GM21825 (cell line): ENCODE data around the gene ARHGAP6.
"Not testable (repeated sequence)": the region's sequence is repeated elsewhere in the genome, so short reads cannot be mapped to it uniquely, and the experiment has no call there.

ENCODE experiments used
- ATAC-seq: cut with Tn5 transposase; IDR thresholded peaks from one replicate; pipeline ENCODE4 v1.9.1; 2021; ENCODE audit warnings: mild to moderate bottlenecking, moderate library complexity; ENCODE audit not compliant: unreplicated experiment

The ARHGAP6 gene

DNA sequence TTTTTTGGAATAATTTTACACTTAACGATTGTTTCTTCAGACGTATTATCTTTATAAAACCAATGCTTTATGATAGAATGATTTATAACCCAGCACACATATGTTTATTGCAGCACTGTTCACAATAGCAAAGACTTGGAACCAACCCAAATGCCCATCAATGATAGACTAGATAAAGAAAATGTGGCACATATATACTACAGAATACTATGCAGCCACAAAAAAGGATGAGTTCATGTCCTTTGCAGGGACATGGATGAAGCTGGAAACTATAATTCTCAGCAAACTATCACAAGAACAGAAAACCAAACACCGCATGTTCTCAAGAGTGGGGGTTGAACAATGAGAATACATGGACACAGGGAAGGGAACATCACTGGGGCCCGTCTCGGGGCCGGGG lies 542.6 kb downstream of the ARHGAP6 start:
- not testable (repeated sequence) for ATAC-seq

DNA sequence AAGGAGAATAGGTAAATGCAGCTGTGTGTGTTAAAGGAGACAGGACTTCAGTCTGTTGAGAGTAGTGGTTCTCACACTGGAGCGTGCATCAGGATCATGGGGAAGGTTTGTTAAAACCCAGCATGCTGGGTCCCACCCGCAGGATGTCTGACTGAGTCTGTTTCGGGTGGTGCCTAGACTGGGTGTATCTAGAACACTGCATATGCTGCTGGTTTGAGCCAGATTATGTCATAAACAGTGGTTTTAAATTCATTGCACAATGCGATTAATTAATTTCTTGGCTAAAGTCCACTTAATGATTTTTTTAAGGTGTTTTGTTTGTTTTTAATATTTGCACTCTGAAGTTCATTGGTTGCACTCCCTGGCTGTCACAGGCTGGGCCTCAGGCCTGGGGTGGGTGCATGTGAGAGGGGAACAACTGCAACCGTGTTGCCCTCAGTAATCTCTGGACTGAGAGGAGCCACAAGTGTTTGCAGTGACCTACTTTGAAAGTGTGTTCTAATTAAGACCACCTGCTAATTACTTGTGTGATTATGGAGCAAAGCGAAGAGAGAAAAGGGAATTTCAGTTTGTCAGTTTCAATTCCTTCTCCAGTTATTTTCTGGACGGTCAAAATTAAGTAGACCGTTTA lies 546.3 kb downstream of the ARHGAP6 start:
- no peak for ATAC-seq

DNA sequence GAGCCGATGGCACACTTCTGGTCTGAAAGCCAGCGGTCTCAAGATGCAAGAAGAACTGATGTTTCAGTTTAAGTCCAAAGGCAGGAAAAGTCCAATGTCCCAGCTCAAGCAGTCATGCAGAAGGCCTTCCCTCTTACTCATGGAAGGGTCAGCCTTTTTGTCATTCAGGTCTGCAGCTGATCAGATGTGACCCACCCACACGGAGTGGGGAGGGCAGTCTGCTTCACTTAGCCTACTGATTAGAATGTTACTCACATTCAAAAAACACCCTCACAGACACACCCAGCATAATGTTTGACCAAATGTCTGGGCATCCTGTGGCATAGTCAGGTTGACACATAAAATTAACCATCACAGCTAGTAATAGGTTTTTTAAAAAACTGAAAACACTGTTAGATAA lies 548.0 kb downstream of the ARHGAP6 start:
- ATAC-seq: no peak

DNA sequence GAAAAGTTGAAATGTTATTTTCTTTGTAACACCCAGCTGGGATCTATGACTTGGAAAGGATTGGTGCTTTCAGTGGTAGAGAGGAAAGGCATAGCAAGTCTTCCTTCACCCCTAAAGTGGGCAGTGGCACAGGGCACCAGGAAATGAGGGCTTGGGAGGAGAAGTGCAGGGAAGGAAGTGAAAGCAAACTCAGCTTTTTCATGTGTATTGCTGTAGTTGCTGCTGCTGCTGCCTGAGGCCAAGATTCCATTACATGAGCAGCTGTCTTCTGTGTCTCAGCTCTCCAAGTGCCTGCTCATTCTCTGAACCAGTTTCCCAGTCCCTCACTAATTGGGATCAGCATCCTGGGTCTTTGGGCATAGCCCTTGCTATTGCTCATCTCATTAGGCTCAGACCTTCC lies 552.0 kb downstream of the ARHGAP6 start:
- no peak for ATAC-seq

DNA sequence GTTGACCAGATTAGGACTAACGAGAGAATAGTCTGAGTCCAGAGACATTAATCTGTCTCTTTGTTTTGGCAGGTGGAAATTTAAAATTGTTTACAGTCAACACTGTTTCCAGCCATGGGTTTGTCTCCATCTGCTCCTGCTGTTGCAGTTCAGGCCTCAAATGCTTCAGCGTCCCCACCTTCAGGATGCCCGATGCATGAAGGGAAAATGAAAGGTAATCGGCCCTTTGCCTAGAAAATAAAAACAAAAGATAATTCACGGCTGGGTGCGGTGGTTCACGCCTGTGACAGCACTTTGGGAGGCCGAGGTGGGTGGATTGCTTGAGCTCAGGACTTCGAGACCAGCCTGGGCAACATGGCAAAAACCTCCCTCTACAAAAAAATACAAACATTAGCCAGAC lies 553.8 kb downstream of the ARHGAP6 start:
- ATAC-seq: no peak

DNA sequence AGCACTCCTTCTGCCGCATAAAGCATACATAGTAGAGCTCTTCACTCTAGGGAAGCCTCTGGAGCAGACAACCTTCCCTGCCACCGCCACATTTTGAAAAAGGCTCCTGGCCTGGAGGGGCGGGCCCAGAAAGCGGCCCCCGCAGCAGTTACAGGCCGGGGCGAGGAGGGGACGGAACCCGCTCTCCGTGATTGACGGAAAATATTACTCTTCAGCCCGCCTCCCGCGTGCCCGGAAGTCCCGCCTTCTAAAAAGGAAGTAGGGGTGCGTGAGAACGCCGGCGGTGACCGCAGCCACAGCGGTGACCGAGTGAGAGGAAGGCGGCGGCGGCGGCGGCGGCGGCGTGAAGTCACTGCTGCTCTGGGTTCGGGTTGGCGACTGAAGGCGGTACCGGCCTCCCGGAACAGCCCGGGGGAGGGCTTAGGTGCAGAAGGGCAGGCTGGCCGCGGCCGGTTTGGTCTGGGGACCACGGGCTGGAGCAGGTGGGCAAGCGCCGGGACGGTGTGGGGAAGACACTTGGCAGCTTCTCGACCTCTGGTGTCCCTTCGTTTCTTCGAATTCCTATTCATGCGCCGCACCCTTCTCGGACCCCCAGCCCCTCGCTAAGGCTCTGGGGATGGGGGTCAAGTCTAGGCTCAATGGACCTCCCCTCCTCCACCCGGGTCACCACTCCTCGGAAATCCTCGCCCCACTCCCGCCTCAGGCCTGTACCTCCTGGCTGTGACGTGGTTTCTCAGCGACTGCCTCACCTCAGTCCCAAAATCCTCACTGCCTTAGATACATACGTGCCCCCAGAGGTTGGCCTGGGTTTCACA lies 554.5 kb downstream of the ARHGAP6 start, which contains the start of gene HCCS:
Gene HCCS (plus strand): TSS at position 296 of the 815 bp plus-strand sequence. CDS start 729 bp downstream, outside the sequence.
- ATAC-seq: peak; percentile 95

DNA sequence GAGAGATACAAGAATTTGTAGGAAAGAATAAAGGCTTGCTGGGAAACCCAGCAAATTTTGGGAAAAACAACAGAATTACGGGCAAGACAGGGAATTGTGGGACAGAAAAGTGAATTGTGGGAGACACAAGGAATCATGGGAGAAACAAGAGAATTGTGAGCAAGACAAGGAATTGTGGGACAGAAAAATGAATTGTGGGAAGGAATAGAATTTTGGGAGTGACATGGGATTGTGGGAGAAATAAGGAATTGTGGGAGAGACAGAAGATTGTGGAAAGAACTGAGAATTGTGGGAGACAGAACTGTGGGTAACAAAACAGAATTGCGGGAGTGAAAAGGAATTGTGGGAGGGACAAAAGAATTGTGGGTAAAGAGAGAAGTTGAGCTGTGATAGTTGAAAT lies 555.8 kb downstream of the ARHGAP6 start:
- no peak for ATAC-seq

DNA sequence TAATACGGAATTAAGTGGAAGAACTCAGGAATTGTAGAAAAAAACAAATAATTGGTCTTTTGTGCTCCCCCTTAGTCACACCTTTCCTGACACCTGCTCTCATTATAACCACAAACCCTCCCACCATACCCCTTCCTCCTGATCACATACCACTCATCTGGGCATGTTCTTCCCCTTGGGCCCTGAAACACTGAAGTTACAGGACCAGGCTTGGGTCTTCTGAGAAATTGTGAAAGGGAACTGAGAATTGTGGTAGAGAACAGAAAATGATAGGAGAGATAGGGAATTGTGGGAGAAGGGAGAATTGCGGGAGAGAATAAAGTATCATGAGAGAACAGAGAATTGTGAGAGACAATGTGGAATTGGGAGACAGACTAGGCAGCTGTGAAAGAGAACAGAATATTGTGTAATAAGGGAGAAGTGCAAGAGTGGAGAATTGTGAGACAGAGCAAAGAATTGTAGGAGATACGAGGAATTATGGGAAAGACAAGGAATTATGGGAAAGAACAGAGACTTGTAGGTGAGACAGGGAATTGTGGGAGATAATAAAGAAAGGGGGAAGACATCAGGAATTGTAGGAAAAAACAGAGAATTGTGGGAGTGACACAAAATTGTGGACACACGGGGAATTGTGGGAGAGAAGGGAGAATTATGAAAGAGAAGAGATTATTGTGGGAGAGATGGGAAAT lies 557.3 kb downstream of the ARHGAP6 start:
- ATAC-seq: no peak

DNA sequence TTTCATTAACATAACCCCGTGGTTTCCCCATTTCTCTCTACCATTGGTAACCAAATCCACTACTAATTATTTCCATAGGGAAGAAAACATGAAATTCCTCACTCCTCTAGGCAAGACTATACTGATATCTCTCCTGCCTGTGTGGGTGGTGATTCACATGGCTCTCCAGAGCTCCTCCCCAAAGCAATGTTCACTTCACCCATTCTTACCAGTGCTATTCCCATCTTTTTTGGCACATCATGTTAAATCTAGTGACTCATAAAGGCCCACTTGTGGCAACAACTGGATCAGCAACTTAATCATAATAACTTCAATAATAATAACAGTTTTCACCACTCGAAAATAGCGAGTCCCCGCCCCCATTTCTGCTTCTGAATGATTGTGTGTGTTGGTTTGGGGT lies 560.6 kb downstream of the ARHGAP6 start:
- ATAC-seq: no peak

DNA sequence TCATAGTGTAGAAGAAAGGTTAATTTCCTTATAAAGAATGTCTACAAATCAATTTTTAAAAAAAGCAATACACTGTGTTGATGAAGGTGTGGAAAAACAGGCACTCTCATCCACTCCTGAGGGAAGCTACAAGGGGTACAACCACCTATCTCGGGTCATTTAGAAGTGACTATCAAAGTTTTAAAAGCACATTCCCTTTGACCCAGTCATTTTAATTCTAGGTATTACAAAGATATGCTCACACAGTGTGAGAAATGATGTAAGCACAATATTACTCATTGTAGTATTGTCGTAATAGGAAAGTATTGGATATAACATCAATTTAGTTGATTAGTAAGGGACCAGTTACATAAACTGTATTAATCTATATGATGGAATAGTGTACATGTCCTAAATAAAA lies 562.0 kb downstream of the ARHGAP6 start:
- ATAC-seq: no peak

DNA sequence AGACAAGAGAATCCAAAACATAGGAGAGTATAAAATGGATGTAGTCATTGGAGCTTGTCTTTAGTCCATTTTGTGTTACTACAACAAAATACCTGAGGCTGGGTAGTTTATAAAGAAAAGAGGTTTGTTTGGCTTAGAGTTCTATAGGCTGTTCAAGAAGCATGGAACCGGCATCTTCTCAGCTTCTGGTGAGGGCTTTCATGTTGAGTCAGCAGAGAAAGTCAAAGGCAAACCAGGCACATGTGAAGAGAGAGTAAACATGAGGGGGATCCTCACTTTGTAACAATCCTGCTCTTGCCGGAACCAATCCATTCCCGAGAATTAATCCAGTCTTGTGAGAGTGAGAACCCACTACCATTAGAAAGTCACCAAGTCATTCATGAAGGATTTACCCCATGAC lies 562.7 kb downstream of the ARHGAP6 start:
- ATAC-seq: no peak

DNA sequence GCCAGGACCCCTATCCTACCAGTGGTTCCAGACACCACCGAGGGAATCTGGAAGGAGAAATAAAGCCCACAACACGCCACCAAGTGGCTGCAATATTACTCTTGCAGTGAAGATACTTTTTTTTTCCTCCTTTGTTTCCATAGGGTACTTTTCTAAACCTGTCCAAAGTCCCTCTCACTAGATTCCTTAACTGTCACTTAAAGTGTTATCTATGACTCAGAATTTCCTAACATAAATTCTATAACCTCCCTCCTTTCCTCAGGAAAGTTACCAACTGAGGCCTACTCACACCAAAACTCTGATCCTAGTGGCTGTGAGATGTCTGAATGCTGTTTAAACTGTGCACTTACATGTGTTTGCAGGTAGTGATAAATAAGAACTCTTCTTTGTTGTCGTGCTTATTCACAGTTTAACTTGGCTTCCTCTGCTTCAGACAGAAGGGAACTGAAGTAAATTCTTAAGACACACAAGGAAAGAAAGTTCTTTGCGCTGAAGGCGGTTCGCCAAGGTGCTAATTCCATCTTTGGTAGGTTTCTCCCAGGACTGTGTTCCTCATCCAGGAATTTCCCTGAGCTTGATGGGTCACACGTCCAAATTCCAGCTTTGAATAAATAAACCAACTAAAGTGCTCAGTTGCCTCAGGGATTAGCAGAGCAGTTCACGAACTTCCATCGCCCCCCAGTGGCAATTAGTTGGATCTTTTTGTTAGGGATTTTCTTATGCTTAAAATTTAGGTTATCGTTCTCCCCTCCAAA lies 565.3 kb downstream of the ARHGAP6 start:
- no peak for ATAC-seq

DNA sequence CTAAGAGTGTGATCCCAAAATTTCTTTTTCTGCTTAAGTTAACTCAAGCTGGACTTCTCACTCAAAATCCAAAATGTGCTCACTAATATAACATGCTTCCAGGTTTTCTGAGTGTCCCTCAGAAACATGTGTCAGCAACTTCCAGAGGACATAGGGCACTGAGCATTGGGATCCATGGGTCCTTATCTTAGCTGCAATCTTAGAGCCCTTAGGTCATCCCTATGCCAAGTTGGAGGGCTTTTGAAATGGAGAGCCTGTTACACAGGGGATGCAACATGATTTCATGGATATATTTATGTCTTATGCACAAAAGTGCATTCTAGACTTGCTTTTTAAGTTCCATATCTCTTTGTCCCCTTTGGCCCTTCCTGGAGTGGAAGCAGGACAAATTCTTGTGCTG lies 566.3 kb downstream of the ARHGAP6 start:
- ATAC-seq: no peak

DNA sequence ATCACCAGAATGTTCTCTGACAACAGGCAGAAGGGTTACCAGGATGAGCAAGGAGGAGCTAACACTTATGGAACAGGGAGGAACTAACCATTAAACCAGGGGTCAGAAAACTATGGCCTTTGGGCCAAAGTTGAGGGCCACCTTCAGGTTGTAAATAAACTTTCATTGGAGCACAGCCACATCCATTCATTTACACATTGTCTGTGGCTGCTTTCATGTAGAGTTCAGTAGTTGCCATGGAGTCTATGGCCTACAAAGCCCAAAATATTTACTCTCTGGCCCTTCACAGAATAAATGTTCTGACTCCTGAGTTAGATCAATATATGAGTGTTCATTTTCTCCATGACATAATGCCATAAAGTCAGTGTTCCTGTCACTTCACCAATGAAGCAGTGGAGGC lies 567.8 kb downstream of the ARHGAP6 start:
- no peak for ATAC-seq

DNA sequence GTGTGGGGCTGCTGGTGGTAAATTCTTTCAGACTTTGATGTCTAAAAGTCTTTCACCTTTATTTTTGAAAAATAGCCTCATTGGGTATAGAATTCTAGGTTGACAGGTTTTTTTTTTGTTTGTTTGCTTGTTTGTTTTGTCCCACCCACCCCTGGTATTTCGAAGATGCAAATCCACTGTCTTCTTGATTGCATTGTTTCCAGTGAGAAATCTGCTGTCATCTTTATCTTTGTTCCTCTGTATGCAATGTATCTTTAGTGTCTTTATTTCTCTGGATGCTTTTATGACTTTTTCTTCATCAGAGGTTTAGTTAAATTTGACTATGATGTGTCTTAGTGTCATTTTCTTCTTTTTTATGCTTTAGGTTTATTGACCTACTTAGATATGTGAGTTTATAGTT lies 575.9 kb downstream of the ARHGAP6 start:
- ATAC-seq: no peak
